Activated CD8-positive, alpha-beta memory T cell treated with anti-CD3 and anti-CD28 coated beads for 4 hours (primary cell): ENCODE data around the gene PHLDA2.

ENCODE experiments used
- DNase-seq, 2 donors: peaks; one replicate each; pipeline ENCODE4 v3.0.0-alpha.2; 2020; ENCODE audit warnings: low read depth in 2 of 2

Gene PHLDA2

GRCh38 chr11:2881981-2882375 lies 47.2 kb downstream of the PHLDA2 start:
- no peak for DNase-seq

- DNase-seq: no peak
These were observed 47.9 kb downstream of the PHLDA2 start for GRCh38 chr11:2881076-2881980.

- DNase-seq: no peak
These were observed 48.6 kb downstream of the PHLDA2 start for GRCh38 chr11:2880646-2881045.

- no peak for DNase-seq
These were observed 50.4 kb downstream of the PHLDA2 start for GRCh38 chr11:2878782-2879181.
